ENCODE data around the gene DNAL4. TPM values are rescaled to one million over a fixed set of nuclear protein-coding genes. Genes with fewer than 3 reads are reported as not detected.

DNAL4 gene
- total and polyA plus RNA-seq, 2 donors (not counting 3 experiments of a cell fraction or from before 2014, with no cell fraction given) = 12.9 to 22.7 TPM

- no peaks in the 10 kb centered on the region for H4K20me1 ChIP-seq (replicated peaks; ENCODE audit: control insufficient read depth, extremely low read depth, insufficient read depth, low read length)
- H2AFZ ChIP-seq (ENCODE audit: low read depth, low read length) = no peak overlapping the region
- no peak overlapping the region for H3K4me2 ChIP-seq (ENCODE audit: insufficient read depth, low read length)
- H3K9me1 ChIP-seq (replicated peaks; ENCODE audit: control insufficient read depth, extremely low read depth, insufficient read depth, low read length) = no peaks in the 10 kb centered on the region
- no peaks in the 10 kb centered on the region for H3K27me3 ChIP-seq (ENCODE audit: control insufficient read depth in 2 of 2, insufficient read depth in 2 of 2, low read length in 2 of 2)
- H3K4me1 ChIP-seq (ENCODE audit: control insufficient read depth, extremely low read depth, insufficient read depth, low read length) = no peaks in the 10 kb centered on the region
- TF ChIP-seq MYC (IDR thresholded peaks at IDR 0.05; ENCODE audit: low read depth, low read length) (no peak), FOS (IDR thresholded peaks at IDR 0.05; ENCODE audit: borderline replicate concordance, insufficient read depth, low read length) (no peak), POLR2AphosphoS5 (IDR thresholded peaks at IDR 0.05; ENCODE audit: insufficient read depth, low read depth, low read length) (no peak), GATA2 (IDR thresholded peaks at IDR 0.05; ENCODE audit: insufficient read depth, insufficient read length, low read depth, low read length) (no peak), EZH2 (IDR thresholded peaks at IDR 0.05; ENCODE audit: borderline replicate concordance, low read depth, low read length, severe bottlenecking) (no peak), CTCF (IDR thresholded peaks at IDR 0.05; ENCODE audit: extremely low read depth in 1 of 2, insufficient read depth in 1 of 2, low read depth in 1 of 2, low read length in 2 of 2) (no peak), POLR2A (IDR thresholded peaks at IDR 0.05; ENCODE audit: low read depth, low read length) (no peak)
- H3K27ac ChIP-seq (ENCODE audit: insufficient read depth, low read depth, low read length) = no peak overlapping the region
- ChIA-PET POLR2A (no interaction called here), CTCF (interaction anchor here (1.5 to 5.9 kb wide), 12 partner anchors 8 to 448 kb away, joined by 3 to 208 read pairs (median 46); partner anchors contain the start of genes CBX6, NPTXR and SUN2)
- no peak for DNase-seq (ENCODE audit: low read depth, low spot score)
- no peaks in the 10 kb centered on the region for H3K9me3 ChIP-seq (replicated peaks; ENCODE audit: control insufficient read depth, insufficient read depth, low read length)
- no peaks in the 10 kb centered on the region for H3K36me3 ChIP-seq (ENCODE audit: control insufficient read depth in 2 of 2, extremely low read depth in 1 of 2, insufficient read depth in 2 of 2, low read length in 2 of 2)
- no TSS peak for BruUV-seq (replicated peaks)
- intact Hi-C loops (cut with micrococcal nuclease) = no loop called here
- H3K4me3 ChIP-seq (replicated peaks in 1 of 3; ENCODE audit: insufficient read depth in 1 of 3, low read depth in 1 of 3, low read length in 3 of 3) = no peak overlapping the region
- H3K9ac ChIP-seq (replicated peaks; ENCODE audit: extremely low read depth, insufficient read depth, low read length) = no peak overlapping the region
- H3K79me2 ChIP-seq (ENCODE audit: control insufficient read depth, insufficient read depth, low read length) = no peaks in the 10 kb centered on the region
- no peak for FAIRE-seq
- dilution Hi-C loops (cut with MboI; ENCODE audit: extremely low pct_ligation_motif_present, low sequenced_read_pairs) = no loop called here
Observed at GRCh38 chr22:38767313-38767712, 26.6 kb downstream of the DNAL4 start.
